Subcutaneous adipose tissue (tissue), 4 donors: ENCODE measurements around the gene COA7. TPM values are rescaled to one million over a fixed set of nuclear protein-coding genes. Genes with fewer than 3 reads are reported as not detected.

Experiments used
- CTCF ChIP-seq: fragments of 450-650 bp; IDR thresholded peaks from one replicate; pipeline ENCODE4 v1.5.1; 2016; ENCODE audit warnings: low read depth, mild to moderate bottlenecking, control low read depth, antibody characterized with exemption, moderate library complexity
- total RNA-seq, 4 donors: library from RNA; depleted of rRNA; stranded (reverse); fragments of >200 nt; gene quantifications; one replicate each; pipeline ENCODE4 v1.1.0, GENCODE V29; 2016

Gene COA7
- total RNA-seq, 4 donors from 2014 or later, result 7.0 to 11.9 (median 7.2) TPM

DNA sequence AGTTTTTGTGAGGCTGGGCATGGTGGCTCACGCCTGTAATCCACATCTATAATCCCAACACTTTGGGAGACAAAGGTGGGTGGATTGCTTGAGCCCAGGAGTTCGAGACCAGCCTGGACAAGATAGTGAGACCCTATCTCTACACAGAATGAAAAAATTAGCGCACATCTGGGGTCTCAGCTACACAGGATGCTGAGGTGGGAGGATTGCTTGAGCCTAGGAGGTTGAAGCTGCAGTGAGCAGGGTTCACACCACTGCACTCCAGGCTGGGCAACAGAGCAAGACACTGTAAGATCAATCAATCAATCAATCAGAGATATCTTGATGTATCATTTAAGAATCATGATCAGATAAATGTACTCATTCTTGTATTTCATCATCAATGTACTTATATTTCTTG, 35.2 kb upstream of the COA7 start:
- no peak for TF ChIP-seq CTCF

DNA sequence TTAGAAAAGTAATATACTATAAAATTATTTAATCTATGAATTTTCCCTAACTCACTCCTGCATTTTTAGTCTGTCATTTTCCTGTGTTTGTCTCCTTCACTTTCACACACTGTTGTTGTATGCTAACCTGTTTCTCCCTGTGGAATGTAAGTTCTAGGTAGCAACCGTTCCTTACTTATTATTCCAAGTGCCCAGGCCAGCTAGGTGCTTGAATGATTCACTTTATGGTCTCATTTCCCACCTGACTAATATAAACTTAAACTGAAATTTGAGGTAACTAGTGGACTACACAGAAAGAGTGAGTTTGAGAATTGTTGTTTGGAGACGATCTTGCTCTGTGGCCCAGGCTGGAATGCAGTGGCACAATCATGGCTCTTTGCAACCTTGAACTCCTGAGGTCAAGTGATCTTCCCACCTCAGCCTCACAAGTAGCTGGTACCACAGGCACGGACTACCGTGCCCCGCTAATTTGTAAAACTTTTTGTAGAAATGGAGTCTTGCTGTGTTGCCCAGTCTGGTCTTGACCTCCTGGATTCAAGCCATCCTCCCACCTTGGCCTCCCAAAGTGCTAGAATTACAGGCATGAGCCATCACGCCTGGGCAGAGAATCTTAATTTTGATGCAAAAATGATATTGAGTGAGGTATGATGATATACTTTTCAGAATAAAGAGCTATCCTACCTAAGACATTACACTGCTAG, 30.0 kb upstream of the COA7 start:
- no peak for TF ChIP-seq CTCF

- no peak for TF ChIP-seq CTCF
Measured at GRCh38 chr1:52727114-52727586, 29.0 kb upstream of the COA7 start.

DNA sequence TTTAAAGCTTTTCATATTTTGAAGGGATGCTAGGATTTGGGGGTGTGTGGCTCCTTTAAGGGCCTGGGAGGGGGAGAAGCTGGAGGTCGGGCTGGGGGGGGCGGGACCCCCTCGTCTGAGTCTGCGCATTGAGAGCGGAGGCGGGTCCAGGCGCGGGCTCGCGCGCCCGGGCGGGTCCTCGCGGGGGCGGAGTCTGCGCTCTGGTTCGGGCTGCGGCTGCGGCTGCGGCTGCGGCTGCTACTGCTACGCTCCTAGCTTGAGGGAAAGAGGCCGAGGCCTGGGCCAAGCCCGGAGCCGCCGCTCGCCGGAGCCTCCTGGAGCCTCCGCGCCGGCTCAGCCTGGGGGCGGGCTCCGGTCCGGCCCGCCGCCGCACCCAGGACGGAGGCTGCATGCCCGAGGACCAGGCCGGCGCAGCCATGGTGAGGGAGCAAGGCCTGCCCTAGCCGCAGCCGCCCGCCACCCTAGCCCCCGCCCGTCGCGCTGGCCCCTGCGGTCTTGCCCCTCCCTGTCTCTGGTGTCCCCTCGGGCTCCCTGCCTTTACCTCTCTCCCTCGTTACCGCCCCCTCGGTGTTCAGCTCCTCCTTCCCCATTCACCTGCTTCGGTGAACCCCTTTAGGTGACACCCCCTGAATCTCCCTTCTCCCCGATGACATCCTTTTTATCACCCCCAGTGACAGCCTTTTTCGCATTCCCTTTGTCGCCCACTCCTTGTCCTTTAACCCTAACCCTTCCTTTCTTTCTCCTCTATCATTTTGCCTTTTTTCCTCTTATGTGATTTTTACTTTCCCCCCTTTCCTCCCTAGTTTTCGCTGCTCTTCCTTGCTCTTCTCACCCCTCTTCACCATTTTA, 28.3 kb upstream of the COA7 start, which contains the start of gene ZYG11B:
Gene ZYG11B, plus strand, starts transcription at position 189 of the 849 bp plus-strand sequence. Its CDS starts 201 bp downstream, at position 390.
- no peak for TF ChIP-seq CTCF

DNA sequence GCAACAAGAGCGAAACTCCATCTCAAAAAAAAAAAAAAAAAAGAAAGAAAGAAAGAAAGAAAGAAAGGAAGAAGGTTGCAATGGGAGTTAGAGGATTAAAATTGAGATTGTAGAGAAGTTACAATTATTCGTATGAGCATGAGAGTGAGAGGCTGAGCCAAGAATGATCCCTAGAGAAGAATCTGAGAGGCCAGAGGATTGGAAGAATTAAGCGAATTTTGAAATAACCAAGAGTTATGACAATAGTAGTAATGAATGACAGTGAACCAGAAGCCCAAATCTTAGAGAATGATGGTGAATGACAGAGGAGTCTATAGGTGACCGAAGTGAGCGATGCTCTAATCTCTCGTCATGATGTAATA, 27.7 kb upstream of the COA7 start:
- TF ChIP-seq CTCF, result no peak

DNA sequence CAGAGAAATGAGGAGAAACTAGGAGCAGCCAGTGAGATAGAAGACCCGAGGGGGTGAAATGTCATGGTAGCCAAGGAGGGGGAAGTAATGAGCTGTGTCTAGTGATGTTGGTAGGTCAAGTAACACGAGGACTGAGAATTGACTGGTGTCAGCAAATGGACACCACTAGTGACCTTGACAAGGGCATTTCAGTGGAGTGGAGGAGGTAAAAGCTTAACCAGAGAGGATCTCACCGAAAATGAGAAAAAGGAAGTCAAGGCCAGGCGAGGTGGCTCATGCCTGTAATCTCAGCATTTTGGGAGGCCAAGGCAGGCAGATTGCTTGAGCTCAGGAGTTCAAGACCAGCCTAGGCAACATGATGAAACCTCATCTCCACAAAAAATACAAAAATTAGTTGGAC, 25.1 kb upstream of the COA7 start:
- TF ChIP-seq CTCF, result no peak

DNA sequence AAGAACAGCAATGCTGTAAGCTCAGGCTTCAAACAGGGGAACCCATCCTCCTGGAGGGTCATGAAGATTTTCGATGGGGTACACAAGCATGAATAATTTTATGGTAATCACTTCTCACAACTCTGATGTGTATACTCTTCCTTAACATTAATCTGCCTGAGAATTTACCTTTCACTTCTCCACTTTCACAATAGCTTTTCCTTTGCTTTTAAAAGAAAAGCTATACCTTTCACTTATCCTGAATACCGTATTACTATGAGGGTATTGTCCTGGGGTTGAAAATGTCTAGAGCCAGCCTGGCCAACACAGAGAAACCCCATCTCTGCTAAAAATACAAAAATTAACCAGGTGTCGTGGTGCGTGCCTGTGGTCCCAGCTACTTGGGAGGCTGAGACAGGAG, 15.4 kb upstream of the COA7 start:
- no peak for TF ChIP-seq CTCF
